ENCODE data around the gene GDNF. TPM values are rescaled to one million over a fixed set of nuclear protein-coding genes. Genes with fewer than 3 reads are reported as not detected.

Gene GDNF
- total RNA-seq, 1 experiment from 2014 or later = 0.85 TPM

GRCh38 chr5:37838152-37838932 is 1.5 kb downstream of the GDNF start:
- Histone ChIP-seq H3K4me2 (no peak overlapping the region), H3F3A (ENCODE audit: insufficient read depth, low read depth) (no peaks in the 10 kb centered on the region), H3K4me3 (no peak overlapping the region), H3K79me2 (ENCODE audit: low read depth) (no peaks in the 10 kb centered on the region), H3K27me3 (ENCODE audit: insufficient read depth, low read depth) (0 out of 2 replicates have a peak, but pooled peaks cover 9% of the 10 kb centered on the region), H3K9me2 (ENCODE audit: insufficient read depth) (no peaks in the 10 kb centered on the region), H3K36me3 (ENCODE audit: low read depth) (no peaks in the 10 kb centered on the region), H4K20me1 (ENCODE audit: insufficient read depth) (no peaks in the 10 kb centered on the region), H2AFZ (no peak overlapping the region), H3K27ac (no peak overlapping the region), H3K9me3 (ENCODE audit: insufficient read depth, low read depth) (no peaks in the 10 kb centered on the region), H3K4me1 (replicated peaks; ENCODE audit: insufficient read depth) (no peaks in the 10 kb centered on the region)
- CTCF ChIA-PET = interaction anchor here (0.6 kb wide), 2 partner anchors 127 to 356 kb away, joined by 3 read pairs; no protein-coding TSS in a partner anchor
- intact Hi-C loops (cut with micrococcal nuclease; ENCODE audit: unreplicated experiment) = no loop called here
- POLR2A ChIA-PET (ENCODE audit: unreplicated experiment) = no interaction called here
- no TSS peak for BruUV-seq (replicated peaks)
- no peak for DNase-seq
- TF ChIP-seq EZH2 (IDR thresholded peaks at IDR 0.05; ENCODE audit: low read depth) (no peak), CTCF (conservative IDR thresholded peaks at IDR 0.05) (no peak)

GRCh38 chr5:37837414-37838032 is 2.3 kb downstream of the GDNF start:
- CTCF ChIA-PET = no interaction called here
- Histone ChIP-seq H4K20me1 (ENCODE audit: insufficient read depth) (no peaks in the 10 kb centered on the region), H3K9me3 (ENCODE audit: insufficient read depth, low read depth) (no peaks in the 10 kb centered on the region), H3K27me3 (ENCODE audit: insufficient read depth, low read depth) (peaks cover 13% of the 10 kb centered on the region; the same call in 1 of the 2 replicates), H3K79me2 (ENCODE audit: low read depth) (no peaks in the 10 kb centered on the region), H3K27ac (no peak overlapping the region), H3K4me2 (peak overlapping the region; percentile 50), H3K9me2 (ENCODE audit: insufficient read depth) (no peaks in the 10 kb centered on the region), H2AFZ (peak overlapping the region; percentile 50), H3K4me3 (no peak overlapping the region), H3K36me3 (ENCODE audit: low read depth) (no peaks in the 10 kb centered on the region), H3F3A (ENCODE audit: insufficient read depth, low read depth) (no peaks in the 10 kb centered on the region), H3K4me1 (replicated peaks; ENCODE audit: insufficient read depth) (no peaks in the 10 kb centered on the region)
- BruUV-seq (replicated peaks) = no TSS peak
- peak in 1 of 2 experiments; percentile 80 for DNase-seq
- no peak for TF ChIP-seq EZH2 (IDR thresholded peaks at IDR 0.05; ENCODE audit: low read depth)
- TF ChIP-seq CTCF (conservative IDR thresholded peaks at IDR 0.05) = peak; percentile 77
- POLR2A ChIA-PET (ENCODE audit: unreplicated experiment) = no interaction called here
- intact Hi-C loops (cut with micrococcal nuclease; ENCODE audit: unreplicated experiment) = loop anchor here (1.0 kb wide), 2 partner anchors 356 to 424 kb away; no protein-coding TSS in a partner anchor

GRCh38 chr5:37836592-37837413 is 3.0 kb downstream of the GDNF start:
- no peaks in the 10 kb centered on the region for H3K9me3 ChIP-seq (ENCODE audit: insufficient read depth, low read depth)
- no peak for DNase-seq
- intact Hi-C loops (cut with micrococcal nuclease; ENCODE audit: unreplicated experiment) = loop anchor here (1.0 kb wide), 2 partner anchors 356 to 424 kb away; no protein-coding TSS in a partner anchor
- no peak for TF ChIP-seq CTCF (conservative IDR thresholded peaks at IDR 0.05)
- TF ChIP-seq EZH2 (IDR thresholded peaks at IDR 0.05; ENCODE audit: low read depth) = no peak
- no peaks in the 10 kb centered on the region for H3K9me2 ChIP-seq (ENCODE audit: insufficient read depth)
- no peaks in the 10 kb centered on the region for H4K20me1 ChIP-seq (ENCODE audit: insufficient read depth)
- CTCF ChIA-PET = no interaction called here
- no peaks in the 10 kb centered on the region for H3F3A ChIP-seq (ENCODE audit: insufficient read depth, low read depth)
- H3K79me2 ChIP-seq (ENCODE audit: low read depth) = no peaks in the 10 kb centered on the region
- H3K27me3 ChIP-seq (ENCODE audit: insufficient read depth, low read depth) = peaks cover 16% of the 10 kb centered on the region; the same call in 1 of the 2 replicates
- H2AFZ ChIP-seq = no peak overlapping the region; the same call in 1 of the 2 replicates
- no peak overlapping the region for H3K27ac ChIP-seq
- H3K4me3 ChIP-seq = no peak overlapping the region
- no TSS peak for BruUV-seq (replicated peaks)
- peak overlapping the region; percentile 50 for H3K4me2 ChIP-seq
- no peaks in the 10 kb centered on the region for H3K4me1 ChIP-seq (replicated peaks; ENCODE audit: insufficient read depth)
- POLR2A ChIA-PET (ENCODE audit: unreplicated experiment) = no interaction called here
- H3K36me3 ChIP-seq (ENCODE audit: low read depth) = no peaks in the 10 kb centered on the region
